PC-9 (cell line): ENCODE data around the gene DIAPH2. TPM values are rescaled to one million over a fixed set of nuclear protein-coding genes. Genes with fewer than 3 reads are reported as not detected.

ENCODE experiments used
- BruUV-seq: library from RNA; stranded (reverse); fragments of 400-500 nt; replicated peaks from 2 replicates; lab custom pipeline; 2021; lab: Mats Ljungman, UMichigan
- CTCF ChIA-PET: fragments of 300-600 bp; sonication (Branson Sonifier 250); formaldehyde crosslinking; loops from one replicate; lab custom pipeline; 2022; ENCODE audit warnings: antibody characterized with exemption; lab: Charles Lee
- POLR2A ChIA-PET: fragments of 300-600 bp; sonication (Branson Sonifier 250); formaldehyde crosslinking; loops from one replicate; lab custom pipeline; 2022; ENCODE audit warnings: antibody characterized with exemption; ENCODE audit not compliant: unreplicated experiment; lab: Charles Lee
- DNase-seq, 2 experiments: peaks; one replicate each; pipeline versions ENCODE4 v3.0.0 to v3.0.0-alpha.2; 2015 to 2022; ENCODE audit warnings: mixed read lengths in 1 of 2
- H2AFZ ChIP-seq: fragments of 200-600 bp; sonication (generic); 2 replicates; pipeline ENCODE4 v1.8.1; 2017; ENCODE audit warnings: antibody characterized with exemption
- H3F3A ChIP-seq: fragments of 200-600 bp; sonication (generic); 2 replicates; pipeline ENCODE4 v1.8.1; 2017; ENCODE audit warnings: antibody characterized with exemption, mild to moderate bottlenecking, low read depth; ENCODE audit not compliant: insufficient read depth
- H3K27ac ChIP-seq: fragments of 200-600 bp; sonication (generic); 2 replicates; pipeline ENCODE4 v1.6.1; 2016; ENCODE audit warnings: mixed run types
- H3K27me3 ChIP-seq: fragments of 200-600 bp; sonication (generic); 2 replicates; pipeline ENCODE4 v1.6.1; 2016; ENCODE audit warnings: low read depth, mixed run types; ENCODE audit not compliant: insufficient read depth
- H3K36me3 ChIP-seq: fragments of 200-600 bp; sonication (generic); 2 replicates; pipeline ENCODE4 v1.6.1; 2016; ENCODE audit warnings: low read depth, mixed run types
- H3K4me1 ChIP-seq: fragments of 200-600 bp; sonication (generic); replicated peaks from 2 replicates; pipeline ENCODE4 v1.6.1; 2016; ENCODE audit warnings: mixed run types; ENCODE audit not compliant: insufficient read depth
- H3K4me2 ChIP-seq: fragments of 200-600 bp; sonication (generic); 2 replicates; pipeline ENCODE4 v1.6.1; 2017; ENCODE audit warnings: mixed run types
- H3K4me3 ChIP-seq: fragments of 200-600 bp; sonication (generic); 2 replicates; pipeline ENCODE4 v1.6.1; 2016; ENCODE audit warnings: mixed run types
- H3K79me2 ChIP-seq: fragments of 200-600 bp; sonication (generic); 2 replicates; pipeline ENCODE4 v1.6.1; 2017; ENCODE audit warnings: low read depth, mixed run types
- H3K9me2 ChIP-seq: fragments of 200-600 bp; sonication (generic); 2 replicates; pipeline ENCODE4 v1.8.1; 2017; ENCODE audit warnings: mild to moderate bottlenecking; ENCODE audit not compliant: insufficient read depth
- H3K9me3 ChIP-seq: fragments of 200-600 bp; sonication (generic); 2 replicates; pipeline ENCODE4 v1.8.1; 2016; ENCODE audit warnings: low read depth; ENCODE audit not compliant: insufficient read depth
- H4K20me1 ChIP-seq: fragments of 200-600 bp; sonication (generic); 2 replicates; pipeline ENCODE4 v1.8.1; 2017; ENCODE audit not compliant: insufficient read depth
- EZH2 ChIP-seq: fragments of 200-600 bp; sonication (generic); IDR thresholded peaks from 2 replicates; pipeline ENCODE4 v1.8.0; 2017; ENCODE audit warnings: antibody characterized with exemption, low read depth
- intact Hi-C: fragments of 100-400 bp; cut with micrococcal nuclease; formaldehyde crosslinking; loops from one replicate; pipeline ENCODE4 v1.10.0; 2022; ENCODE audit not compliant: unreplicated experiment
- total RNA-seq: library from RNA; stranded (reverse); gene quantifications from 2 replicates; pipeline ENCODE4 v1.2.3, GENCODE V29; 2021
- TF ChIP-seq, protein P1 (sequence below): fragments of 200-600 bp; sonication (generic); conservative IDR thresholded peaks from 2 replicates; pipeline ENCODE4 v1.6.1; 2017; ENCODE audit warnings: mixed run types, antibody characterized with exemption, mild to moderate bottlenecking, moderate library complexity

The DIAPH2 gene
- total RNA-seq, 1 experiment from 2014 or later, result 12.0 TPM

DNA sequence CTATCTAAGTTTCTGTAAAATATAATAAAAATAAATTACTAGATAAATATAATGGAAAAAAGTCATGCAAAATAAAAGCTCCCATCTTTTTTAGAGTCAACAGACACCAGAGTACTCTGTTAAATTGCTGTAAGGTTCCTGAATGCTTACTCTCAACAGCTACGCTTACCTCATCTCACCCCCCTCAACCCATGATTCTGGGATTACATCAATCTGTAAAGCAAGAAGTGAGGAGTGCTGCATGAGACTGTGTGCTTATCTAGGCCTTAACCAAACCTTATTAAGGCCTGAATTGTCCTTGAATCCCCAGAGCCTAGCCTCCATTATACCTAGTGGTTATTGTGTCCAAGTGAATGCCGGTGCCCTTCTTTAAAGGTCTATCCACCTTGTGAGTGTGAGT is 934.9 kb downstream of the DIAPH2 start:
- Histone ChIP-seq H4K20me1 (no peaks in the 10 kb centered on the region), H3F3A (no peaks in the 10 kb centered on the region), H3K9me3 (no peaks in the 10 kb centered on the region), H3K4me2 (no peak overlapping the region), H3K4me1 (peaks cover 17% of the 10 kb centered on the region), H3K79me2 (no peaks in the 10 kb centered on the region), H3K27me3 (no peaks in the 10 kb centered on the region), H2AFZ (no peak overlapping the region), H3K4me3 (no peak overlapping the region), H3K27ac (no peak overlapping the region), H3K36me3 (no peaks in the 10 kb centered on the region), H3K9me2 (no peaks in the 10 kb centered on the region)
- TF ChIP-seq EZH2, result no peak
- TF ChIP-seq, protein P1, sequence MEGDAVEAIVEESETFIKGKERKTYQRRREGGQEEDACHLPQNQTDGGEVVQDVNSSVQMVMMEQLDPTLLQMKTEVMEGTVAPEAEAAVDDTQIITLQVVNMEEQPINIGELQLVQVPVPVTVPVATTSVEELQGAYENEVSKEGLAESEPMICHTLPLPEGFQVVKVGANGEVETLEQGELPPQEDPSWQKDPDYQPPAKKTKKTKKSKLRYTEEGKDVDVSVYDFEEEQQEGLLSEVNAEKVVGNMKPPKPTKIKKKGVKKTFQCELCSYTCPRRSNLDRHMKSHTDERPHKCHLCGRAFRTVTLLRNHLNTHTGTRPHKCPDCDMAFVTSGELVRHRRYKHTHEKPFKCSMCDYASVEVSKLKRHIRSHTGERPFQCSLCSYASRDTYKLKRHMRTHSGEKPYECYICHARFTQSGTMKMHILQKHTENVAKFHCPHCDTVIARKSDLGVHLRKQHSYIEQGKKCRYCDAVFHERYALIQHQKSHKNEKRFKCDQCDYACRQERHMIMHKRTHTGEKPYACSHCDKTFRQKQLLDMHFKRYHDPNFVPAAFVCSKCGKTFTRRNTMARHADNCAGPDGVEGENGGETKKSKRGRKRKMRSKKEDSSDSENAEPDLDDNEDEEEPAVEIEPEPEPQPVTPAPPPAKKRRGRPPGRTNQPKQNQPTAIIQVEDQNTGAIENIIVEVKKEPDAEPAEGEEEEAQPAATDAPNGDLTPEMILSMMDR, result no peak
- no peak for DNase-seq
- CTCF ChIA-PET, result no interaction called here
- no TSS peak for BruUV-seq
- POLR2A ChIA-PET, result no interaction called here
- intact Hi-C loops, result no loop called here

DNA sequence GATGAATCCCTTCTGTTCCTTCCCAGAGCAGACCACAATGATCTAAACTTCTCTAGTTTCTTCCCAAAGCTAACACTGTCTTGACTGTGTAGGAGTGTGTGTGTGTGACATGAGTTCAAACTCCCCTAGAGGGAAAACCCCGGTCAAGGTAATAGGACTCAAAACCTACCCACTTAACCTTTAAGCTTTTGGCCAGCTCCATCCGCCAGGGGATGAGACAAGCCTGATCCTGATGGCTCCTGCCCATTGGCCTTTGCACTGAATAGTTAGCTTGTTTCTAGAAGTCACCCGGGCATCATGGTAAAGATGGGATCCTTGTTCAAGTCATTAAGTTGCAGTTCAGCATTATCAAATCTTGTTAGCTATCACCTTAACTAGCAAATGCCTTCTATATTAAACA is 937.5 kb downstream of the DIAPH2 start:
- H3K4me1 ChIP-seq, result peaks cover 7% of the 10 kb centered on the region
- H3K27ac ChIP-seq, result no peak overlapping the region
- no peaks in the 10 kb centered on the region for H3K36me3 ChIP-seq
- H4K20me1 ChIP-seq, result no peaks in the 10 kb centered on the region
- no peak for DNase-seq
- TF ChIP-seq EZH2, result no peak
- TF ChIP-seq, protein P1, result no peak
- no peaks in the 10 kb centered on the region for H3K79me2 ChIP-seq
- intact Hi-C loops, result no loop called here
- H3K9me2 ChIP-seq, result no peaks in the 10 kb centered on the region
- H3F3A ChIP-seq, result no peaks in the 10 kb centered on the region
- POLR2A ChIA-PET, result no interaction called here
- H3K4me3 ChIP-seq, result no peak overlapping the region
- H3K27me3 ChIP-seq, result no peaks in the 10 kb centered on the region
- no peak overlapping the region for H3K4me2 ChIP-seq
- H2AFZ ChIP-seq, result no peak overlapping the region
- BruUV-seq, result no TSS peak
- CTCF ChIA-PET, result no interaction called here
- no peaks in the 10 kb centered on the region for H3K9me3 ChIP-seq

DNA sequence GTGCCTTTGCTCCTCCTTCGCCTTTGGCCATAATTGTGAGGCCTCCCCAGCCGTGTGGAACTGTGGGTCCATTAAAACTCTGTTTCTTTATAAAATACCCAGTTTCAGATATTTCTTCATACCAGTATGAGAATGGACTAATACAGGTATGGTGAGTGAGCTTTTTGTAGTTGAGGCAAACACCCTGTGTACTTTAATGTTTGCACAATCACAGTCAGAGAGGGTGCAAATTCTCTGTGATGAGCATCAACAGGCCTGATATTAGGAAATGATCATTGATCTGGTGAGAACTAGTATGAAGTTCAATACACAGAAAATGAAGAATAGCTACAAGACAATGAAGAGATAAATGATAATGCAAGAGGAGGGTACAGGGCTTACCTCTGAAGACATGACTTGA is 943.7 kb downstream of the DIAPH2 start:
- Histone ChIP-seq H3K27ac (no peak overlapping the region), H3F3A (no peaks in the 10 kb centered on the region), H4K20me1 (no peaks in the 10 kb centered on the region), H3K79me2 (no peaks in the 10 kb centered on the region), H3K4me1 (no peaks in the 10 kb centered on the region), H3K27me3 (no peaks in the 10 kb centered on the region), H3K4me2 (no peak overlapping the region), H2AFZ (no peak overlapping the region), H3K9me3 (no peaks in the 10 kb centered on the region), H3K36me3 (no peaks in the 10 kb centered on the region), H3K4me3 (no peak overlapping the region), H3K9me2 (no peaks in the 10 kb centered on the region)
- ChIA-PET CTCF (no interaction called here), POLR2A (no interaction called here)
- no peak for DNase-seq
- BruUV-seq, result no TSS peak
- intact Hi-C loops, result no loop called here
- no peak for TF ChIP-seq EZH2
- TF ChIP-seq, protein P1, result no peak
